Muscle layer of duodenum (tissue), 2 donors: ENCODE measurements around the gene NCDN.

Experiments used
- H3K27ac ChIP-seq: one replicate; pipeline ENCODE4 v1.7.0; 2013; ENCODE audit warnings: mild to moderate bottlenecking, low read length
- H3K27me3 ChIP-seq: one replicate; pipeline ENCODE4 v1.7.0; 2013; ENCODE audit warnings: low read depth, mild to moderate bottlenecking, control low read depth, low read length
- H3K36me3 ChIP-seq, 2 donors: one replicate each; pipeline ENCODE4 v1.7.0; 2013; ENCODE audit warnings: low read length in 2 of 2, control low read depth in 1 of 2, mild to moderate bottlenecking in 1 of 2; ENCODE audit not compliant: insufficient read depth in 2 of 2, control insufficient read depth in 1 of 2
- H3K4me1 ChIP-seq, 2 donors: one replicate each; pipeline ENCODE4 v1.7.0; 2013; ENCODE audit warnings: low read length in 2 of 2, mild to moderate bottlenecking in 2 of 2, control low read depth in 1 of 2, moderate library complexity in 1 of 2; ENCODE audit not compliant: insufficient read depth in 2 of 2, control insufficient read depth in 1 of 2
- H3K4me3 ChIP-seq, 2 donors: one replicate each; pipeline ENCODE4 v1.7.0; 2013; ENCODE audit warnings: low read length in 2 of 2, low read depth in 1 of 2, mild to moderate bottlenecking in 1 of 2
- H3K9me3 ChIP-seq, 2 donors: one replicate each; pipeline ENCODE4 v1.7.0; 2013; ENCODE audit warnings: low read length in 2 of 2, control low read depth in 1 of 2, mild to moderate bottlenecking in 1 of 2; ENCODE audit not compliant: control insufficient read depth in 1 of 2
- donor health status: healthy.

Gene NCDN

GRCh38 chr1:35532497-35533223 is 24.9 kb upstream of the NCDN start:
- peaks cover 0 to 18% of the 10 kb centered on the region in 2 donors for H3K4me1 ChIP-seq
- H3K9me3 ChIP-seq: no peaks in the 10 kb centered on the region
- no peaks in the 10 kb centered on the region for H3K27me3 ChIP-seq
- no peak overlapping the region for H3K4me3 ChIP-seq
- peaks cover 9 to 10% of the 10 kb centered on the region in 2 donors for H3K36me3 ChIP-seq
- no peak overlapping the region for H3K27ac ChIP-seq

DNA sequence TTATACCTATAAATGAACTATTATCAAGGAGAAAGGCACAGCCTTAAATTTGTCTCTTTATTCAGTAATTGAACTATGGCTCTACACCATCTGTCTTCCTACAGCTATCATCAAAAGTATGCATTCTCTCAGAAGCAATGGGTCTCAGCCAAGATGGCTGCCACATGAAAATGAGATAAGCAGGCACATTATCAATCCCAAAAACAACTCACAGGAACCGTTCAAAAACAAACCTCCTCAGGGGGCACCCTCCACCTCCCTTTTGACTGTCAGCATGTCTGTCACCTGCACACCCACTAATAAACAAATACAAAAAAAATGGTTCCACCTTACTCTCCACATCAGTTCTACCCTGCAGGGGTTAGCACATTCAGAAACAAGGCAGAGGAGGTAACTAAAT is 24.0 kb upstream of the NCDN start:
- H3K9me3 ChIP-seq: no peaks in the 10 kb centered on the region
- H3K4me3 ChIP-seq: no peak overlapping the region
- no peak overlapping the region for H3K27ac ChIP-seq
- peaks cover 9 to 10% of the 10 kb centered on the region in 2 donors for H3K36me3 ChIP-seq
- no peaks in the 10 kb centered on the region for H3K27me3 ChIP-seq
- H3K4me1 ChIP-seq: peaks cover 0 to 24% of the 10 kb centered on the region in 2 donors

DNA sequence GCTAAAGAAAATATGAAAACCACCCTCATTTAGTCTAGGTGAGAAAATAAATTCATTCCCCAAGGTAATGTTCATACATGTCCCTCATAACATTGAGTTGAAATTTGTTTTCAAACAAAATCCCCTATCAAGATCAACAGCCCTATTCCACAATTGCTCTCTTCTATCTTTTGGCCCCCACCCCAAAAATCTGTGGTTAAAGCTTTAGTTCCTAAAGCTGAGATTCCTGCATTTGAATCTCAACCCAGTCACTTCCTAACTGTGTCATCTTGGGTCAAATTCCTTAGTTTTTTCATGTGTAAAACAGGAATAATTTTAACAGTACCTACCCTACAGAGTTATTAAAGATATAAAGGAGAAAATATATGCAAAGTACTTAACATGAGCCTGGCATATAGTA is 22.4 kb upstream of the NCDN start:
- Histone ChIP-seq H3K27ac (no peak overlapping the region), H3K36me3 (peaks cover 8 to 9% of the 10 kb centered on the region in 2 donors), H3K9me3 (no peaks in the 10 kb centered on the region), H3K4me3 (no peak overlapping the region), H3K4me1 (peaks cover 0 to 40% of the 10 kb centered on the region in 2 donors), H3K27me3 (no peaks in the 10 kb centered on the region)

DNA sequence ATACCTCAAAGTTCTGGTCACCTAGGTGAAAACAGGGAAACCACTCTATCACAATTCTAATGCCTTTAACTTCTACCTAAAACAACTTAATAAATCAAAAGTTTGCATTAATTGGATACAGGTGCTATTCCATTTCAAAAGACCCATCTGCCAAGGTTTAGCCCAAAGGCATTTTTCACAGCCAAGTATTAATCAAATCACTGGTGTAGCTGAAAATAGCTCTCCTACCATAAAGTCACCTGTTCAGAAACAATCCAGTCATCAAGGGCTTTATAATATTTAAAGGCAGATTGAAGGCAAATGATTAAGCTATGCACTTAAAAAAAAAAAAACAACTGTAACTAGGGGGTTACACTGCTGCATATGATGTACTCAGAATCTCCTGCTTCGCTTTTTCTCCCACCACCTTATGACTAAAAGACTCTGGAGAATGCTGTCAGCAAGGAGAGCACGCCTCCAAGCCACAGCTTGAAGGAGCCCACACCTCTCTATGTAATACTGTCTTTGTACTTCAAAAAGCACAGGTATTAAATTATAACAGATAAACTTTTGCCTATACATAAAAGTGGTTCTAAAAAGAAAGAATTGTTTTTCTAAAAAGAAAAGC is 20.9 kb upstream of the NCDN start:
- no peaks in the 10 kb centered on the region for H3K27me3 ChIP-seq
- no peak overlapping the region for H3K27ac ChIP-seq
- H3K4me1 ChIP-seq: peaks cover 0 to 46% of the 10 kb centered on the region in 2 donors
- no peaks in the 10 kb centered on the region for H3K9me3 ChIP-seq
- no peak overlapping the region for H3K4me3 ChIP-seq
- no peaks in the 10 kb centered on the region for H3K36me3 ChIP-seq

DNA sequence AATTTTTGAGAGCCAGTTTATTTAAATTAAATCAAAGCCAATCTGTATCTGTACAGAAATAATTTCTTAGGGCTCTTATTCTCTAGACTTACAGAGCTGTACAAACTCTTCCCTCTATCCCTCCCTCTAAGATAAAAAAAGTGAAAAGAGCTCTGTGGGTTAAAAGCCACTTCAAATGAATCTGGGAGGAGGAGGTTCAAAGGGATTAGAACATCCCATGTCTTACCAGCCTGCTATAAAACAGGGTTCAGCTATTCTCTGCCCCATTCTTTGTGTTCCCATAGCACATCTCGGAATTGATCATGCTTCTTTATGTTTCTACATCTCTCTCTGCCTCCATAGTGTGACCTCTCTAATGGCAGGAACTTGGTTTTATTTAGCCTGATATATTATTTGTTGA is 19.8 kb upstream of the NCDN start:
- Histone ChIP-seq H3K4me3 (no peak overlapping the region), H3K36me3 (no peaks in the 10 kb centered on the region), H3K9me3 (no peaks in the 10 kb centered on the region), H3K4me1 (peaks cover 0 to 40% of the 10 kb centered on the region in 2 donors), H3K27me3 (no peaks in the 10 kb centered on the region), H3K27ac (no peak overlapping the region)

DNA sequence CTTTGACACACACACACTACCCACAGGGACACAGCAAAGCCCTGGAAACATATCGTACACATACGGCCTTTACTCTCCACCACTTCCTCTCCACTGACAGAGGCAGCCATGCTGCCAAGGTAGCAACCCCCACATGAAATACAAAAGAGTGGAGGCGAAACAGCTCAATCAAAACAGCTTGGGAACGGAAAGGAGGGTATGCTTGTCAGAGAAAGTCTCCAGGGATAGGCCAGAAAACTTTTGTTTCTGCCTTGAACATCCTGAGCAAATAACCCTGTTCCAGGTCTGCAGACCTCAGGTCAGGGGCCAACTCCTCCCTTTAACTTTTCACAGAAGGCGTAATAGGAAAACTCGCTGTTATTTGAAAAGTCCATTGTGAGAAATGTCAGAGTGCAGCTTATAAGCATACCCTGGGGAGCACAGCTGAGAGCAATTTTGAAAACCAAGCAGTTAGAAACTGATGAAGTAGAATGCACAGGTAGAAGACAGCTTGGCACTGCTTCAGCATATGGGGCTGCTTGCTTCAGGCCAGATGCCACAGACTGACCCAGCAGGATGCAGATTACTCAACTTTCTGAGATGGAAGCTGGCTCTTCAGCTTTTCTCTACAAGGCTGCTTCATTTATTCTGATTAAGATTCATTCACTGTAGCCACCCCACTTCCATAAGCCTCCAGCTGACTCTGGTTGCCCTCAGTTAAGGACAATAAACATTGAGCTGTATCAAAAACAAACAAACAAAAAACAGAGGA is 18.4 kb upstream of the NCDN start:
- peaks cover 0 to 8% of the 10 kb centered on the region in 2 donors for H3K36me3 ChIP-seq
- H3K4me3 ChIP-seq: no peak overlapping the region
- peaks cover 0 to 35% of the 10 kb centered on the region in 2 donors for H3K4me1 ChIP-seq
- no peak overlapping the region for H3K27ac ChIP-seq
- H3K9me3 ChIP-seq: no peaks in the 10 kb centered on the region
- no peaks in the 10 kb centered on the region for H3K27me3 ChIP-seq

DNA sequence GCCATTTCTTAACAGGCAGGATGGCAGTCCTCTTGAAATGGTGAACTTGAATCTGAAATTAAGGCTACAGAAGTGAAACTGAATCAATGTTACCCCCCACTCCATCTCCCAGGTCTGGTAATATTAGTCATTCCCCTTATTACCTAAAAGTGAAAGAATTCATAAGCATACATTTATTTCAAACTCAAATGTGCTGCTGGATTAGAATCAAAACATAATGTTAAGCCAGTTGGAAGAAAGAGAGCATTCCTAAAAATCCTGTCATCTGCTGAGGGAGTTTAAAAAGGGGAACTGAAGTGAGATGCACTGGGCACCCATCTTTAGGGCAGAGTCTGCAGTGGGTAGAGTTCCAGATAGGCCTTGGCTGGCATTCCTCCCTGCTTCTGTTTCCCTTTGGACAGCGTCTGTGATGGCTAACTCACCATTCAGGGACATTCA is 17.8 kb upstream of the NCDN start:
- no peaks in the 10 kb centered on the region for H3K27me3 ChIP-seq
- H3K4me1 ChIP-seq: peaks cover 0 to 35% of the 10 kb centered on the region in 2 donors
- H3K27ac ChIP-seq: no peak overlapping the region
- H3K4me3 ChIP-seq: no peak overlapping the region
- no peaks in the 10 kb centered on the region for H3K9me3 ChIP-seq
- peaks cover 0 to 8% of the 10 kb centered on the region in 2 donors for H3K36me3 ChIP-seq

- Histone ChIP-seq H3K9me3 (no peaks in the 10 kb centered on the region), H3K4me3 (no peak overlapping the region), H3K36me3 (peaks cover 10 to 22% of the 10 kb centered on the region in 2 donors), H3K27me3 (no peaks in the 10 kb centered on the region), H3K27ac (no peak overlapping the region), H3K4me1 (peaks cover 0 to 9% of the 10 kb centered on the region in 2 donors)
Measured at GRCh38 chr1:35544976-35545375, 12.6 kb upstream of the NCDN start.

- H3K4me1 ChIP-seq: no peaks in the 10 kb centered on the region
- no peaks in the 10 kb centered on the region for H3K9me3 ChIP-seq
- H3K27ac ChIP-seq: no peak overlapping the region
- peaks cover 13 to 29% of the 10 kb centered on the region in 2 donors for H3K36me3 ChIP-seq
- H3K4me3 ChIP-seq: no peak overlapping the region
- H3K27me3 ChIP-seq: no peaks in the 10 kb centered on the region
Measured at GRCh38 chr1:35546614-35547013, 11.0 kb upstream of the NCDN start.

DNA sequence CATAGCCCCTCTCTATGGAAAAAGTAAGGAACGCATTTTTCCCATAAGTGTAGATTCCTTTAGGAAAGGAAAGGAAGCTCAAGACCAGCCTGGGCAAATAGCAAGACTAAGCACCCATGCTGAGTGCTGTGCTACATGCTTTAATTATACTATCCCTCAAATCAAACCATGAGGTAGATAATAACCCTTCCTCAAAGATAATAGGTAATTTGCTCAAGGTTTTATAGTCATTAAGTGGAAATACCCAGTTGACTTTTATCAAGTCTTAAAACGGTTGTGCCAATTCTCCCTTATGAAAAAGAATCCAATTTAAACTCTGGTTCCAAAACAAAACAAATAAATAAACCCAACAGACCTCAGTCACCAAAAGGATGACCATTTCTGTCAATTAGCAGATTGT is 3.7 kb upstream of the NCDN start:
- Histone ChIP-seq H3K9me3 (no peaks in the 10 kb centered on the region), H3K27ac (no peak overlapping the region), H3K4me1 (peaks cover 19 to 38% of the 10 kb centered on the region in 2 donors), H3K4me3 (no peak overlapping the region), H3K36me3 (peaks cover 11 to 35% of the 10 kb centered on the region in 2 donors), H3K27me3 (no peaks in the 10 kb centered on the region)
